Neural cell (in vitro differentiated cells): ENCODE results near the gene SDK1. TPM values are rescaled to one million over a fixed set of nuclear protein-coding genes. Genes with fewer than 3 reads are reported as not detected.

Experiments
- H2AFZ ChIP-seq: fragments of 200-600, 300-800 bp; sonication (generic), shearing (Covaris generic); 2 replicates; pipeline ENCODE4 v1.6.0; 2014; ENCODE audit warnings: low read depth, mild to moderate bottlenecking, antibody characterized with exemption, low read length, moderate library complexity
- H3F3A ChIP-seq: fragments of 200-600 bp; shearing (Covaris generic); 2 replicates; pipeline ENCODE4 v1.6.1; 2016; ENCODE audit warnings: mild to moderate bottlenecking, moderate library complexity, mixed read lengths, antibody characterized with exemption, low read length; ENCODE audit not compliant: insufficient read depth, poor library complexity, severe bottlenecking
- H3K27ac ChIP-seq: fragments of 200-600, 300-800 bp; sonication (generic), shearing (Covaris generic); 2 replicates; pipeline ENCODE4 v1.5.1; 2014; ENCODE audit warnings: mild to moderate bottlenecking, low read length, moderate library complexity
- H3K27me3 ChIP-seq: fragments of 300-800, 200-600 bp; sonication (generic), shearing (Covaris generic); 2 replicates; pipeline ENCODE4 v1.6.0; 2014; ENCODE audit warnings: mild to moderate bottlenecking, low read depth, low read length, moderate library complexity; ENCODE audit not compliant: insufficient read depth
- H3K36me3 ChIP-seq: fragments of 300-800, 200-600 bp; sonication (generic), shearing (Covaris generic); 2 replicates; pipeline ENCODE4 v1.5.1; 2014; ENCODE audit warnings: mild to moderate bottlenecking, antibody characterized with exemption, low read length, moderate library complexity; ENCODE audit not compliant: insufficient read depth
- H3K4me2 ChIP-seq: fragments of 300-800, 200-600 bp; sonication (generic), shearing (Covaris generic); 2 replicates; pipeline ENCODE4 v1.6.0; 2014; ENCODE audit warnings: mild to moderate bottlenecking, low read length
- H3K4me3 ChIP-seq: fragments of 300-800, 200-600 bp; sonication (generic), shearing (Covaris generic); 2 replicates; pipeline ENCODE4 v1.5.1; 2014; ENCODE audit warnings: mild to moderate bottlenecking, low read length, moderate library complexity
- H3K79me2 ChIP-seq: fragments of 200-600 bp; shearing (Covaris generic); replicated peaks from 2 replicates; pipeline ENCODE4 v1.6.0; 2014; ENCODE audit warnings: mild to moderate bottlenecking, low read length, moderate library complexity; ENCODE audit not compliant: insufficient read depth
- H3K9ac ChIP-seq: fragments of 300-800, 200-600 bp; sonication (generic), shearing (Covaris generic); 2 replicates; pipeline ENCODE4 v1.6.1; 2016; ENCODE audit warnings: mild to moderate bottlenecking, low read length, mixed read lengths
- H3K9me2 ChIP-seq: fragments of 200-600 bp; shearing (Covaris generic); 2 replicates; pipeline ENCODE4 v1.6.1; 2016; ENCODE audit warnings: mild to moderate bottlenecking, low read length, mixed read lengths; ENCODE audit not compliant: insufficient read depth
- H3K9me3 ChIP-seq: fragments of 200-600, 300-800 bp; sonication (generic), shearing (Covaris generic); 2 replicates; pipeline ENCODE4 v1.6.1; 2016; ENCODE audit warnings: mild to moderate bottlenecking, mixed run types, low read length, moderate library complexity, mixed read lengths
- H4K20me1 ChIP-seq: fragments of 200-600 bp; shearing (Covaris generic); 2 replicates; pipeline ENCODE4 v1.6.1; 2016; ENCODE audit warnings: mild to moderate bottlenecking, mixed run types; ENCODE audit not compliant: insufficient read depth
- CTCF ChIP-seq: fragments of 450-650 bp; IDR thresholded peaks from 2 replicates; pipeline ENCODE4 v1.5.1; 2014; ENCODE audit warnings: antibody characterized with exemption, mild to moderate bottlenecking, moderate library complexity; ENCODE audit not compliant: poor library complexity, severe bottlenecking
- EP300 ChIP-seq: fragments of 450-650 bp; conservative IDR thresholded peaks from 2 replicates; pipeline ENCODE4 v1.6.1; 2014; ENCODE audit warnings: antibody characterized with exemption, mild to moderate bottlenecking, moderate library complexity; ENCODE audit not compliant: poor library complexity, severe bottlenecking
- EZH2 ChIP-seq: fragments of 200-600, 300-800 bp; shearing (Covaris generic), sonication (generic); IDR thresholded peaks from 2 replicates; pipeline ENCODE4 v1.6.1; 2014; ENCODE audit warnings: antibody characterized with exemption, low read length, borderline replicate concordance, mild to moderate bottlenecking; ENCODE audit not compliant: insufficient read depth, poor library complexity, severe bottlenecking
- MXI1 ChIP-seq: fragments of 450-650 bp; conservative IDR thresholded peaks from 2 replicates; pipeline ENCODE4 v1.6.1; 2014; ENCODE audit warnings: antibody characterized with exemption, mild to moderate bottlenecking; ENCODE audit not compliant: poor library complexity, severe bottlenecking
- POLR2AphosphoS5 ChIP-seq: IDR thresholded peaks from 2 replicates; pipeline ENCODE4 v1.6.1; 2012
- RAD21 ChIP-seq: fragments of 450-650 bp; conservative IDR thresholded peaks from 2 replicates; pipeline ENCODE4 v1.6.1; 2014; ENCODE audit warnings: antibody characterized with exemption, mild to moderate bottlenecking, moderate library complexity
- REST ChIP-seq: IDR thresholded peaks from 2 replicates; pipeline ENCODE4 v1.6.1; 2012; ENCODE audit warnings: borderline replicate concordance
- SMC3 ChIP-seq: fragments of 450-650 bp; conservative IDR thresholded peaks from 2 replicates; pipeline ENCODE4 v1.6.1; 2014; ENCODE audit warnings: antibody characterized with exemption, mild to moderate bottlenecking, moderate library complexity; ENCODE audit not compliant: poor library complexity
- TAF1 ChIP-seq: IDR thresholded peaks from 2 replicates; pipeline ENCODE4 v1.6.1; 2012; ENCODE audit warnings: low read depth
- polyA plus RNA-seq: library from polyadenylated mRNA; depleted of rRNA; stranded (reverse); fragments of >200 nt; gene quantifications from 2 replicates; pipeline ENCODE4 v1.2.3, GENCODE V29; 2014

Gene SDK1
- polyA plus RNA-seq, 1 donor from 2014 or later = 2.7 TPM

- no peak overlapping the region for H2AFZ ChIP-seq
- no peaks in the 10 kb centered on the region for H3K36me3 ChIP-seq
- H3F3A ChIP-seq = no peaks in the 10 kb centered on the region
- no peaks in the 10 kb centered on the region for H3K27me3 ChIP-seq
- H3K4me2 ChIP-seq = no peak overlapping the region
- H4K20me1 ChIP-seq = no peaks in the 10 kb centered on the region
- no peaks in the 10 kb centered on the region for H3K9me2 ChIP-seq
- H3K9me3 ChIP-seq = no peaks in the 10 kb centered on the region
- no peak overlapping the region for H3K4me3 ChIP-seq
- no peak overlapping the region for H3K27ac ChIP-seq
- H3K79me2 ChIP-seq = no peaks in the 10 kb centered on the region
- no peak overlapping the region for H3K9ac ChIP-seq
- TF ChIP-seq SMC3 (no peak), TAF1 (no peak), CTCF (no peak), MXI1 (no peak), EZH2 (no peak), REST (no peak), EP300 (no peak), POLR2AphosphoS5 (no peak), RAD21 (no peak)
Measured at GRCh38 chr7:4030346-4030950, 729.4 kb downstream of the SDK1 start.

- no peak overlapping the region for H3K4me3 ChIP-seq
- no peak overlapping the region for H3K9ac ChIP-seq
- no peak overlapping the region for H3K4me2 ChIP-seq
- no peaks in the 10 kb centered on the region for H3F3A ChIP-seq
- H4K20me1 ChIP-seq = no peaks in the 10 kb centered on the region
- no peaks in the 10 kb centered on the region for H3K36me3 ChIP-seq
- H3K79me2 ChIP-seq = no peaks in the 10 kb centered on the region
- TF ChIP-seq EP300 = no peak
- H3K27me3 ChIP-seq = no peaks in the 10 kb centered on the region
- no peak overlapping the region for H3K27ac ChIP-seq
- no peaks in the 10 kb centered on the region for H3K9me3 ChIP-seq
- H2AFZ ChIP-seq = no peak overlapping the region
- no peaks in the 10 kb centered on the region for H3K9me2 ChIP-seq
Measured at GRCh38 chr7:4033996-4034395, 732.9 kb downstream of the SDK1 start.
